HL-60 (cell line): ENCODE data around the gene HIGD2A.

Experiments used
- DNase-seq, 2 experiments: peaks; one replicate each; pipeline ENCODE4 v3.0.0-alpha.2; 2010 to 2020; ENCODE audit warnings: low read depth in 1 of 2, low spot score in 1 of 2
- H3K27ac ChIP-seq: fragments of 250-450 bp; sonication (Bioruptor Pico); replicated peaks from 2 replicates; pipeline ENCODE4 v1.5.1; 2020; ENCODE audit warnings: mild to moderate bottlenecking, moderate library complexity
- H3K27me3 ChIP-seq: fragments of 250-450 bp; sonication (Bioruptor Pico); 2 replicates; pipeline ENCODE4 v1.5.1; 2021; ENCODE audit warnings: mild to moderate bottlenecking, moderate library complexity; ENCODE audit not compliant: insufficient read depth, poor library complexity, severe bottlenecking
- H3K4me3 ChIP-seq: replicated peaks from 2 replicates; pipeline ENCODE4 v1.5.1; 2011; ENCODE audit warnings: mild to moderate bottlenecking, control low read depth, low read length; ENCODE audit not compliant: insufficient read depth
- CTCF ChIP-seq: IDR thresholded peaks from one replicate; pipeline ENCODE4 v1.5.1; 2011; ENCODE audit warnings: low read length, control low read depth, inconsistent platforms; ENCODE audit not compliant: insufficient read depth
- GABPA ChIP-seq: IDR thresholded peaks from 2 replicates; pipeline ENCODE4 v1.6.1; 2012; ENCODE audit warnings: low read depth
- POLR2AphosphoS5 ChIP-seq: IDR thresholded peaks from 2 replicates; pipeline ENCODE4 v1.6.1; 2012; ENCODE audit warnings: low read depth
- REST ChIP-seq: IDR thresholded peaks from 2 replicates; pipeline ENCODE4 v1.6.1; 2012; ENCODE audit warnings: low read depth; ENCODE audit not compliant: insufficient replicate concordance
- SPI1 ChIP-seq: IDR thresholded peaks from 2 replicates; pipeline ENCODE4 v1.6.1; 2012; ENCODE audit warnings: low read depth, mild to moderate bottlenecking, borderline replicate concordance

The HIGD2A gene

GRCh38 chr5:176396330-176396729 is 7.8 kb downstream of the HIGD2A start:
- Histone ChIP-seq H3K27ac (no peak overlapping the region), H3K4me3 (no peak overlapping the region), H3K27me3 (no peaks in the 10 kb centered on the region)
- no peak for TF ChIP-seq POLR2AphosphoS5
- TF ChIP-seq REST: no peak
- TF ChIP-seq GABPA: no peak
- TF ChIP-seq SPI1: no peak
- TF ChIP-seq CTCF: no peak
- DNase-seq: no peak

GRCh38 chr5:176397736-176398420 is 9.3 kb downstream of the HIGD2A start:
- Histone ChIP-seq H3K27ac (no peak overlapping the region), H3K27me3 (no peaks in the 10 kb centered on the region), H3K4me3 (no peak overlapping the region)
- no peak for TF ChIP-seq POLR2AphosphoS5
- no peak for TF ChIP-seq REST
- TF ChIP-seq CTCF: no peak
- no peak for TF ChIP-seq GABPA
- TF ChIP-seq SPI1: no peak
- no peak for DNase-seq

GRCh38 chr5:176400382-176401156 is 12.0 kb downstream of the HIGD2A start:
- no peak overlapping the region for H3K4me3 ChIP-seq
- H3K27ac ChIP-seq: no peak overlapping the region
- no peaks in the 10 kb centered on the region for H3K27me3 ChIP-seq
- DNase-seq: no peak
- TF ChIP-seq POLR2AphosphoS5: no peak
- TF ChIP-seq CTCF: no peak
- TF ChIP-seq REST: no peak
- no peak for TF ChIP-seq GABPA
- no peak for TF ChIP-seq SPI1
